ENCODE data around the gene SIGLEC1.

The SIGLEC1 gene

GRCh38 chr20:3751675-3752385 lies 39.4 kb upstream of the SIGLEC1 start:
- no peak for TF ChIP-seq CTCF (IDR thresholded peaks at IDR 0.05; ENCODE audit: low read depth, low read length, missing control alignments)
- in situ Hi-C loops (cut with HindIII; ENCODE audit: low sequenced_read_pairs), result no loop called here
- no peak for DNase-seq (ENCODE audit: low read depth)
- peak overlapping the region; percentile 41 for H3K4me3 ChIP-seq (ENCODE audit: low read depth, low read length)

- in situ Hi-C loops (cut with HindIII; ENCODE audit: low sequenced_read_pairs), result no loop called here
- no peak for DNase-seq (ENCODE audit: low read depth)
- no peak overlapping the region for H3K4me3 ChIP-seq (ENCODE audit: low read depth, low read length)
- peak; percentile 9 for TF ChIP-seq CTCF (IDR thresholded peaks at IDR 0.05; ENCODE audit: low read depth, low read length, missing control alignments)
These were observed 38.9 kb upstream of the SIGLEC1 start for GRCh38 chr20:3751305-3751674.

- in situ Hi-C loops (cut with HindIII; ENCODE audit: low sequenced_read_pairs), result no loop called here
These were observed 37.5 kb upstream of the SIGLEC1 start for GRCh38 chr20:3749689-3750531.

DNA sequence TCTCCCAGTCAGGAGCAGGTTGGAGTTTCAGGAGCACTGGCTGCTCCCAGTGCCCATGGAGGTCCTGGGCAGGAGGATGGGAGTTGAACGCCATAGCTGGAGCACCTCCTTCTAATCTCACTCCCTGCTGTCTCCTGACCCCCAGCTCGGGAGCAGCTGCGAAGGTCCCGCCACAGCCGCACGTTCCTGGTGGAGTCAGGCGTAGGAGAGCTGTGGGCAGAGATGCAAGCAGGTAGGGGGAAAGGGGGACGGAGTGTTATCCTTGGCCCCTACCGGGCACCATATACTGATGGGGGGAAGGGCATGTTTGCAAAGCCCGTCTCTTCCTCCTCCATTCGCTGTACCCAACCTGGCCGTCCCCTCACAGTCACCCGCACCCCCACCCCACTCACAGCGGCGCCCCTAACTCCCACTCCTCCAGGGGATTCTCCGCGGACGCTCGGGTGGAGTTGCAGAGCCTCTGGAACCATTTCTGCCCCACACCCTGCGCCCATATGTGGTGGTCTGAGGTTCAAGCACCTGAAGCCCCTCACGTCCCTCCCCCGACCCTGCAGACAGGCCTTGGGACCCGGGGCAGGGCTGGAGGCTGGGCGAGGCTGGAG lies 36.8 kb upstream of the SIGLEC1 start:
- in situ Hi-C loops (cut with HindIII; ENCODE audit: low sequenced_read_pairs), result no loop called here
- no peak for TF ChIP-seq CTCF (IDR thresholded peaks at IDR 0.05; ENCODE audit: low read depth, low read length, missing control alignments)
- no peak for DNase-seq (ENCODE audit: low read depth)
- no peak overlapping the region for H3K4me3 ChIP-seq (ENCODE audit: low read depth, low read length)

More at GRCh38 chr20:3749689-3750531, 37.5 kb upstream of the SIGLEC1 start:
- no peak for DNase-seq (ENCODE audit: low read depth)
- TF ChIP-seq CTCF (IDR thresholded peaks at IDR 0.05; ENCODE audit: low read depth, low read length, missing control alignments), result peak; percentile 80
- peak overlapping the region; percentile 13 for H3K4me3 ChIP-seq (ENCODE audit: low read depth, low read length)

GRCh38 chr20:3748073-3748472 lies 35.7 kb upstream of the SIGLEC1 start:
- DNase-seq (ENCODE audit: low read depth), result no peak
- no peak for TF ChIP-seq CTCF (IDR thresholded peaks at IDR 0.05; ENCODE audit: low read depth, low read length, missing control alignments)
- no peak overlapping the region for H3K4me3 ChIP-seq (ENCODE audit: low read depth, low read length)
- in situ Hi-C loops (cut with HindIII; ENCODE audit: low sequenced_read_pairs), result no loop called here

DNA sequence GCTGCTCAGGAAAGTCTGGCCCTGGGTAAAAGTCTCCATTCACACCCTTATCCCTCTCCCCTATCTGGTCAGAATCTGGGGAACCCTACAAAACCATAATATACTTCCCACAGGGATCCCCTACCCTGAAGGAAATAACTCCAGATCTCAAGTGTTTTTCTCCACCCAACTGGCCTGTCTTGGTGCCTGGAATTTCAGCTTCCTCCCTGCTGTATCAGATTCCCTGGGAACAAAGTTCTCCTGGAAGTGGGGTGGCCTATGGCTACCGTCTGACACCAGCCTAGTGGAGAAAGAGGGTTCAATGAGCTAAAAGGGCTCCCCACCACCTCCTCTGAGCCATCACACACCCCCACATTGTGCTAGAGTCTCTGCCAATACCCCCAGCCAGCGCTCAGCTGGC lies 35.1 kb upstream of the SIGLEC1 start:
- in situ Hi-C loops (cut with HindIII; ENCODE audit: low sequenced_read_pairs), result no loop called here
- no peak overlapping the region for H3K4me3 ChIP-seq (ENCODE audit: low read depth, low read length)
- no peak for DNase-seq (ENCODE audit: low read depth)
- TF ChIP-seq CTCF (IDR thresholded peaks at IDR 0.05; ENCODE audit: low read depth, low read length, missing control alignments), result no peak
